Loucy (cell line): ENCODE data around the gene FLT1.

Experiments used
- H2AFZ ChIP-seq: fragments of 200-600 bp; sonication (generic); 2 replicates; pipeline ENCODE4 v1.6.0; 2016; ENCODE audit warnings: antibody characterized with exemption, mild to moderate bottlenecking, low read length, moderate library complexity
- H3F3A ChIP-seq: fragments of 200-600 bp; 2 replicates; pipeline ENCODE4 v1.6.0; 2016; ENCODE audit warnings: antibody characterized with exemption, low read depth, mild to moderate bottlenecking
- H3K27me3 ChIP-seq: fragments of 200-600 bp; sonication (generic); 2 replicates; pipeline ENCODE4 v1.6.1; 2014; ENCODE audit warnings: low read length, mild to moderate bottlenecking; ENCODE audit not compliant: insufficient read depth, poor library complexity, severe bottlenecking
- H3K36me3 ChIP-seq: fragments of 200-600 bp; sonication (generic); 2 replicates; pipeline ENCODE4 v1.6.1; 2016; ENCODE audit warnings: low read length; ENCODE audit not compliant: insufficient read depth
- H3K4me1 ChIP-seq: fragments of 200-600 bp; sonication (generic); 2 replicates; pipeline ENCODE4 v1.5.1; 2014; ENCODE audit warnings: low read length, mild to moderate bottlenecking; ENCODE audit not compliant: insufficient read depth, poor library complexity, severe bottlenecking
- H3K4me2 ChIP-seq: fragments of 200-600 bp; sonication (generic); 2 replicates; pipeline ENCODE4 v1.6.0; 2014; ENCODE audit warnings: antibody characterized with exemption, low read length, low read depth, mild to moderate bottlenecking; ENCODE audit not compliant: poor library complexity, severe bottlenecking
- H3K4me3 ChIP-seq: fragments of 200-600 bp; sonication (generic); 2 replicates; pipeline ENCODE4 v1.5.1; 2014; ENCODE audit warnings: low read length, mild to moderate bottlenecking, mixed read lengths; ENCODE audit not compliant: poor library complexity, severe bottlenecking
- H3K79me2 ChIP-seq: fragments of 200-600 bp; sonication (generic); 2 replicates; pipeline ENCODE4 v1.6.1; 2014; ENCODE audit warnings: low read length; ENCODE audit not compliant: insufficient read depth
- H3K9ac ChIP-seq: fragments of 200-600 bp; sonication (generic); 2 replicates; pipeline ENCODE4 v1.6.0; 2014; ENCODE audit warnings: mild to moderate bottlenecking, low read depth, low read length, moderate library complexity; ENCODE audit not compliant: poor library complexity, severe bottlenecking
- H3K9me2 ChIP-seq: fragments of 200-600 bp; sonication (generic); replicated peaks from 2 replicates; pipeline ENCODE4 v1.6.1; 2016; ENCODE audit warnings: low read depth, low read length, mixed read lengths
- H3K9me3 ChIP-seq: fragments of 200-600 bp; sonication (generic); 2 replicates; pipeline ENCODE4 v1.6.1; 2014; ENCODE audit warnings: mild to moderate bottlenecking, antibody characterized with exemption, low read length, low read depth; ENCODE audit not compliant: insufficient read depth
- H4K20me1 ChIP-seq: fragments of 200-600 bp; sonication (generic); 2 replicates; pipeline ENCODE4 v1.6.0; 2014; ENCODE audit warnings: antibody characterized with exemption, low read length, mild to moderate bottlenecking; ENCODE audit not compliant: insufficient read depth, poor library complexity, severe bottlenecking
- EZH2phosphoT487 ChIP-seq: fragments of 200-600 bp; IDR thresholded peaks from 2 replicates; pipeline ENCODE4 v1.6.1; 2018; ENCODE audit warnings: antibody characterized with exemption, mild to moderate bottlenecking, moderate library complexity, borderline replicate concordance
- TF ChIP-seq, protein P1 (sequence below): fragments of 200-600 bp; sonication (generic); conservative IDR thresholded peaks from 2 replicates; pipeline ENCODE4 v1.5.1; 2014; ENCODE audit warnings: mild to moderate bottlenecking, antibody characterized with exemption, low read length

Gene FLT1

DNA sequence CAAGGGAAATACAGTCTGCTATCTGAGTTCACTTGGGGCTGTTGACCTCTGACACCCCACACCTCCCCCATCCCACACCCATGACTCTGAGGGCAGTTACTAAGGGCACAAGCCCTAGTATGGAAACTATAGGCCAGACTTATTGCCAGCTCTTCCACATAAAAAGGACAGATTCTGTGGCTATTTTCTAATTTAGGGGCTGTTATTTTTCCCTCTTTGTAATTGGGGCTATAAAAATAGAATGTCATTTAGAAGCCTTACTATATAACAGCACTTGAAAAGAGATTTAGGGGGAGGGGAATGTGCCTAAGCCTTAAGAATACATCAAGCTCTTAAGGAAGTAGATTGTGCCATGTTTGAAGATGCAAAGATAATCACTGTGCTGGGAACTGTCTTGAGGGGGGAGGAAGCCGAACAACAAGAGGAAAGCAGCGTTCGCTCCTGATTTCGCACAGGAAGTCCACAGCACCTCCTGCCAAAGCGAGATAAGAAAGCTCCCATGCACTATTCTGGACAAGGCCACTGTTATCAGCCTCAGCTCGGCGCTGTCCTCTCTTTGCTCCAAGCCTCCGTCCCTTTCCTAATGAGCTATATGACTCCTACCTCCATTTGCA lies 86.6 kb downstream of the FLT1 start:
- peaks cover 18% of the 10 kb centered on the region for H3F3A ChIP-seq
- no peak overlapping the region for H2AFZ ChIP-seq
- no peaks in the 10 kb centered on the region for H3K27me3 ChIP-seq
- H3K4me1 ChIP-seq: peaks cover 52% of the 10 kb centered on the region
- peaks cover 4% of the 10 kb centered on the region for H4K20me1 ChIP-seq
- H3K36me3 ChIP-seq: peaks cover 24% of the 10 kb centered on the region
- peak overlapping the region; percentile 58 for H3K9ac ChIP-seq
- peak overlapping the region; percentile 75 for H3K4me2 ChIP-seq
- TF ChIP-seq, protein P1, sequence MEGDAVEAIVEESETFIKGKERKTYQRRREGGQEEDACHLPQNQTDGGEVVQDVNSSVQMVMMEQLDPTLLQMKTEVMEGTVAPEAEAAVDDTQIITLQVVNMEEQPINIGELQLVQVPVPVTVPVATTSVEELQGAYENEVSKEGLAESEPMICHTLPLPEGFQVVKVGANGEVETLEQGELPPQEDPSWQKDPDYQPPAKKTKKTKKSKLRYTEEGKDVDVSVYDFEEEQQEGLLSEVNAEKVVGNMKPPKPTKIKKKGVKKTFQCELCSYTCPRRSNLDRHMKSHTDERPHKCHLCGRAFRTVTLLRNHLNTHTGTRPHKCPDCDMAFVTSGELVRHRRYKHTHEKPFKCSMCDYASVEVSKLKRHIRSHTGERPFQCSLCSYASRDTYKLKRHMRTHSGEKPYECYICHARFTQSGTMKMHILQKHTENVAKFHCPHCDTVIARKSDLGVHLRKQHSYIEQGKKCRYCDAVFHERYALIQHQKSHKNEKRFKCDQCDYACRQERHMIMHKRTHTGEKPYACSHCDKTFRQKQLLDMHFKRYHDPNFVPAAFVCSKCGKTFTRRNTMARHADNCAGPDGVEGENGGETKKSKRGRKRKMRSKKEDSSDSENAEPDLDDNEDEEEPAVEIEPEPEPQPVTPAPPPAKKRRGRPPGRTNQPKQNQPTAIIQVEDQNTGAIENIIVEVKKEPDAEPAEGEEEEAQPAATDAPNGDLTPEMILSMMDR: 0 out of 2 replicates have a peak, but pooled peaks have one; percentile 10
- 0 out of 2 replicates have a peak, but pooled peaks have one; percentile 26 for TF ChIP-seq EZH2phosphoT487
- no peaks in the 10 kb centered on the region for H3K9me3 ChIP-seq
- peak overlapping the region; percentile 49 for H3K4me3 ChIP-seq
- H3K79me2 ChIP-seq: peaks cover 24% of the 10 kb centered on the region; the same call in 1 of the 2 replicates
- no peaks in the 10 kb centered on the region for H3K9me2 ChIP-seq

DNA sequence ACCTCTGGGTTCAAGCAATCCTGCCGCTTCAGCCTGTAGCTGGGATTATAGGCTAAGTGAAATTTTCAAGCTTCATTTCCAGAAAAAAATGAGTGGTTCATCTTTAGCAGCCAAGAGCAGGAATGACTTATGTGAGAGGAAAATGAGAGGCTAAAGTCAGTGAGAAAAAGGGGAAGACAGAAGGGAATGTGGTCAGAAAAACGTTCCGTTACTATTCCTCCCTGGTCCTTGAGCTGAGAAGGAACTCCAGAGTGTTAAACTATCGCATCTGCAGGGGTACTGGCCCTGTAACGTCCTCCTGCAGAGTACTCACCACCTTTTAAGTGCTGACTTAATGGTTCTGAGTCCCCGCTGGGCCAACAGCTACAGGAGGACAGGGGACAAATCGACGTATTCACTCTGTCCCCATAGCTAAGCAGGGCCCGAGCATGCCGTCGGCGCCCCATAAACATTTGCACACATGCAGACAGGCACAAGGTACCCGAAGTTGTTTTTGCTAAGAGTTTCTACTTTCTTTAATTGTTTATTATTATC lies 88.1 kb downstream of the FLT1 start:
- no peaks in the 10 kb centered on the region for H3K9me2 ChIP-seq
- peaks cover 52% of the 10 kb centered on the region for H3K4me1 ChIP-seq
- H3K79me2 ChIP-seq: peaks cover 17% of the 10 kb centered on the region; the same call in 1 of the 2 replicates
- no peak overlapping the region for H3K4me3 ChIP-seq
- no peak overlapping the region for H3K4me2 ChIP-seq
- H3K27me3 ChIP-seq: no peaks in the 10 kb centered on the region
- no peak for TF ChIP-seq EZH2phosphoT487
- TF ChIP-seq, protein P1: no peak
- peaks cover 39% of the 10 kb centered on the region for H3K36me3 ChIP-seq
- no peak overlapping the region for H3K9ac ChIP-seq
- peaks cover 4% of the 10 kb centered on the region for H4K20me1 ChIP-seq
- peaks cover 18% of the 10 kb centered on the region for H3F3A ChIP-seq
- H2AFZ ChIP-seq: no peak overlapping the region
- no peaks in the 10 kb centered on the region for H3K9me3 ChIP-seq

DNA sequence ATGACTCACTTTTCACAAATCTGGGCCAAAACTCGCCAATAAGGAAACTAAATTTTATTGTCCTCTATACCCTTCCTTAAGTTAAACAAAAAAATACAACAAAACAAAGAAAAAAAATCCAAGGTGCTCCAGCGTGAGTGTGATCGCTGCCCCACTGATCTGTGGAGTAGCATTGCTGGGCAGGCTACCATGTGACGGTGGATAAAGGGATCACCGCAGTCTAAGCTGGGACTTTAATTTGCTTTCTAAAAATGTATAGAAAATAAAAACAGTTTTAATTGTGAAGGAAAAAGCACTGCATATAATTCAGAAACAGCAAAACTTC lies 92.9 kb downstream of the FLT1 start:
- Histone ChIP-seq H2AFZ (no peak overlapping the region), H3K9ac (no peak overlapping the region), H3K4me1 (peaks cover 11% of the 10 kb centered on the region), H3K36me3 (peaks cover 84% of the 10 kb centered on the region), H3F3A (no peaks in the 10 kb centered on the region), H3K79me2 (peaks cover 8% of the 10 kb centered on the region; the same call in 1 of the 2 replicates), H3K9me3 (no peaks in the 10 kb centered on the region), H3K4me3 (no peak overlapping the region), H3K9me2 (no peaks in the 10 kb centered on the region), H4K20me1 (no peaks in the 10 kb centered on the region), H3K4me2 (no peak overlapping the region), H3K27me3 (no peaks in the 10 kb centered on the region)
- TF ChIP-seq, protein P1: no peak
- no peak for TF ChIP-seq EZH2phosphoT487
